K562 (cell line): ENCODE results near the gene ABHD16A. TPM values are rescaled to one million over a fixed set of nuclear protein-coding genes. Genes with fewer than 3 reads are reported as not detected.

Source experiments
- AFF1 ChIP-seq, 2 experiments: fragments of 450-650 bp; IDR thresholded peaks; 2 replicates each; pipeline ENCODE4 v1.6.1; 2018; ENCODE audit warnings: mild to moderate bottlenecking in 2 of 2, low read depth in 1 of 2; ENCODE audit not compliant: partially characterized antibody in 2 of 2
- CREB5 ChIP-seq: fragments of 250-450 bp; sonication (Bioruptor Pico); IDR thresholded peaks from 2 replicates; pipeline ENCODE4 v1.5.0; 2020; ENCODE audit warnings: mild to moderate bottlenecking
- E2F5 ChIP-seq: sonication (generic); formaldehyde crosslinking; IDR thresholded peaks from 2 replicates; pipeline ENCODE4 v1.8.0; 2022; ENCODE audit warnings: mild to moderate bottlenecking, missing genetic modification reagents
- HMG20A ChIP-seq: fragments of 450-650 bp; formaldehyde crosslinking; conservative IDR thresholded peaks from 2 replicates; pipeline ENCODE4 v1.4.0; 2020; ENCODE audit warnings: mild to moderate bottlenecking, mixed read lengths
- ID3 ChIP-seq, 2 experiments: fragments of 250-450 bp in 1 of 2; fragments of 450-650 bp in 1 of 2; sonication (Bioruptor Pico) in 1 of 2; IDR thresholded peaks; 2 replicates each; pipeline versions ENCODE4 v1.6.1 to v1.8.0; 2016 to 2021; ENCODE audit warnings: mild to moderate bottlenecking in 2 of 2, moderate library complexity in 2 of 2, missing compliant biosample characterization in 1 of 2, missing genetic modification characterization in 1 of 2
- MBD2 ChIP-seq: sonication (generic); IDR thresholded peaks from 2 replicates; pipeline ENCODE4 v1.6.1; 2016; ENCODE audit warnings: low read depth, borderline replicate concordance
- MED1 ChIP-seq: sonication (generic); formaldehyde crosslinking; IDR thresholded peaks from 2 replicates; pipeline ENCODE4 v1.8.1; 2023; ENCODE audit warnings: missing genetic modification reagents, borderline replicate concordance
- MTF1 ChIP-seq: fragments of 250-450 bp; sonication (Bioruptor Pico); IDR thresholded peaks from 2 replicates; pipeline ENCODE4 v1.9.0; 2021; ENCODE audit warnings: moderate library complexity, mild to moderate bottlenecking, inconsistent platforms, borderline replicate concordance
- PRMT5 ChIP-seq: sonication (generic); formaldehyde crosslinking; IDR thresholded peaks from 2 replicates; pipeline ENCODE4 v1.5.0; 2020; ENCODE audit warnings: missing genetic modification reagents
- RAD51 ChIP-seq: fragments of 450-650 bp; IDR thresholded peaks from 2 replicates; pipeline ENCODE4 v1.7.1; 2016; ENCODE audit warnings: low read depth, mild to moderate bottlenecking, borderline replicate concordance
- RBM14 ChIP-seq: fragments of 200-400 bp; formaldehyde crosslinking; IDR thresholded peaks from 2 replicates; pipeline ENCODE4 v1.6.1; 2018; ENCODE audit warnings: low read depth, mild to moderate bottlenecking, low read length, moderate library complexity, borderline replicate concordance; ENCODE audit not compliant: insufficient read depth
- SREBF1 ChIP-seq: fragments of 150-350 bp; IDR thresholded peaks from 2 replicates; pipeline ENCODE4 v1.6.1; 2014; ENCODE audit warnings: antibody characterized with exemption, low read depth, low read length, borderline replicate concordance
- SRSF1 ChIP-seq: fragments of 200-400 bp; formaldehyde crosslinking; IDR thresholded peaks from 2 replicates; pipeline ENCODE4 v1.6.1; 2017; ENCODE audit warnings: mild to moderate bottlenecking, low read depth, low read length, moderate library complexity
- SUPT5H ChIP-seq: fragments of 450-650 bp; IDR thresholded peaks from 2 replicates; pipeline ENCODE4 v1.6.1; 2016
- ZBTB17 ChIP-seq: fragments of 450-650 bp; formaldehyde crosslinking; IDR thresholded peaks from 2 replicates; pipeline ENCODE4 v1.4.0; 2020; ENCODE audit warnings: mild to moderate bottlenecking
- ZBTB26 ChIP-seq: fragments of 450-650 bp; formaldehyde crosslinking; IDR thresholded peaks from 2 replicates; pipeline ENCODE4 v1.4.0; 2022; ENCODE audit warnings: missing genetic modification characterization
- ZFP30 ChIP-seq: fragments of 250-450 bp; sonication (Bioruptor Pico); IDR thresholded peaks from 2 replicates; pipeline ENCODE4 v1.8.0; 2022; ENCODE audit warnings: moderate library complexity, mild to moderate bottlenecking, inconsistent platforms, borderline replicate concordance
- ZFP36 ChIP-seq: fragments of 150-350 bp; IDR thresholded peaks from 2 replicates; pipeline ENCODE4 v1.6.1; 2018; ENCODE audit warnings: low read length, low read depth; ENCODE audit not compliant: partially characterized antibody
- polyA plus RNA-seq, 8 experiments: library from polyadenylated mRNA; depleted of rRNA in 4 of 8; stranded (reverse) in 5 of 8; unstranded in 3 of 8; fragments of >200 nt; fragmentation: Nextera tagmentation in 2 of 8; fragmentation: Illumina TruSeq in 1 of 8; extraction: Ambion mirVana in 2 of 8; extraction: Trizol in 1 of 8; gene quantifications; 2 replicates each; pipeline versions ENCODE4 v1.2.1 to v1.2.3, GENCODE V29; 2011 to 2014; ENCODE audit warnings: inconsistent platforms in 1 of 8, missing spikeins in 1 of 8
- total RNA-seq, 7 experiments: library from RNA; depleted of rRNA in 6 of 7; stranded (reverse); fragments of >200 nt in 6 of 7; fragmentation: Illumina TruSeq in 2 of 7; extraction: Trizol in 2 of 7; gene quantifications; 2 replicates each; pipeline versions ENCODE4 v1.2.1 to v1.2.3, GENCODE V29; 2011 to 2021; ENCODE audit warnings: low replicate concordance in 1 of 7

The ABHD16A gene
- total and polyA plus RNA-seq, 9 of the 15 experiments (the other 6 are each of a cell fraction or from before 2014, with no cell fraction given) = 25.8 to 120 (median 81.6) TPM

GRCh38 chr6:31740397-31741223, 37.5 kb upstream of the ABHD16A start (continued):
- TF ChIP-seq SRSF1 (0 out of 2 replicates have a peak, but pooled peaks have one; percentile 3), SUPT5H (0 out of 2 replicates have a peak, but pooled peaks have one; percentile 74), RAD51 (no peak), HMG20A (CRISPR knock-in tag) (0 out of 2 replicates have a peak, but pooled peaks have one; percentile 19), MTF1 (peak; percentile 33; the same call in 1 of the 2 replicates), ID3 (CRISPR knock-in tag; IDR thresholded peaks at IDR 0.05) (no peak), ID3 (tag; IDR thresholded peaks at IDR 0.05) (no peak), ZFP30 (no peak), PRMT5 (no peak), ZBTB17 (CRISPR knock-in tag) (0 out of 2 replicates have a peak, but pooled peaks have one; percentile 12), SREBF1 (no peak), ZFP36 (no peak), CREB5 (no peak), E2F5 (CRISPR knock-in tag) (0 out of 2 replicates have a peak, but pooled peaks have one; percentile 9), ZBTB26 (0 out of 2 replicates have a peak, but pooled peaks have one; percentile 39), MED1 (CRISPR knock-in tag) (no peak), RBM14 (peak; percentile 96), MBD2 (no peak), AFF1 (IDR thresholded peaks at IDR 0.05; ENCODE audit: low read depth in 1 of 2, partially characterized antibody in 2 of 2) (peak in 1 of 2 experiments; percentile 13)
